Measurements from ENCODE around the gene MC1R.
"Not testable (repeated sequence)": the region's sequence is repeated elsewhere in the genome, so short reads cannot be mapped to it uniquely, and the experiment has no call there.

The MC1R gene

DNA sequence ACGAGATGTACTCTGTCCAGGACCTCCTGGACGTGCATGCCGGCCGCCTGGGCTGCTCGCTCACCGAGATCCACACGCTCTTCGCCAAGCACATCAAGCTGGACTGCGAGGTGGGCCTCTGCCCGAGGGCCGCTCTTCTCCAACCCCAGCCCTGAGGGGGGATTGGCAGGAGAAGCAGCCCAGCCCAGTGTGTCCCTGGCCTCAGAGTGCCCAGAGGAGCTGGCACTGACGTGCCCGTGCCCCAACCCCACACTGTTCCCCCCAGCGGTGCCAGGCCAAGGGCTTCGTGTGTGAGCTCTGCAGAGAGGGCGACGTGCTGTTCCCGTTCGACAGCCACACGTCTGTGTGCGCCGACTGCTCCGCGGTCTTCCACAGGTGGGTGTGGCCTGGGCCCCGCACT lies 45.5 kb downstream of the MC1R start:
- no peak for DNase-seq

- DNase-seq, result no peak
Observed at GRCh38 chr16:89965447-89966225, 47.0 kb downstream of the MC1R start.

DNA sequence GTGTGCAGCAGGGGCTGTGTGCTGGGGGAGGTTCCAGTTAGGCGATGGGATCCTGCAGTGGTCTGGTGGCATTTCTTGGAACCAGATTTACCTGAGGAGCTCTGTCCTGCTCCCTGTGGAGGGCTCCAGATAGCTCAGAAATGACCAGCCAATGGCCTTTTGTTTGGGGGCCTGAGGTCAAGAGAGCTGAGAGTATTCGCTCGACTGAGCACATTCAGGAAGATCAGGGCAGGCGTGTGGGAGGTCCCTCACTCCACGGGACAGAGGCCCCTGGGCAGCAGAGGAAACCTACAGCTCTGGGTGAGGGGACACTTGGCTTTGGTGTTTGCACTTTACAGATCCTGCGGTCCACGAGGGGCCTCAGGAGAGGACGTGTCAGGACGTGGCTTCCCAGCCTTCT lies 48.1 kb downstream of the MC1R start:
- DNase-seq, result no peak

DNA sequence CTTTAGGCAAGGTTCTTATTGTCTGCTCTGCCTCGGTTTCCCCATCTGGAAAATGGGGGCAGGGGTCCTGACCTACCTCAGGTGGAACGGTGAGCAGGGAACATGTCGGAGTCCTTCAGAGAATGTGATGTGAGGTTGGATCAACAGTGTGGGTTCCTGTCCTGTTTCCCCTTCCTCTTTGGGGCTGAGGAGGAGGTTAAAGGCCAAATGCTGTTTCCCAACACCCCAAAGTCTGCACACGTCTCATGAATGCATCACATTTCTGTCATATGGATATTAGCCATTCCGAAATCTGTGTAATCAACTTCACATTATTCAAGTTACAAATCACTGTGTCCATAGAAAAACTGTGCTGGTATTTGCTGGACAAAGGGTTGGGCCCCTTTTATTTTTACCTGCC lies 48.8 kb downstream of the MC1R start:
- DNase-seq, result not testable (repeated sequence)

DNA sequence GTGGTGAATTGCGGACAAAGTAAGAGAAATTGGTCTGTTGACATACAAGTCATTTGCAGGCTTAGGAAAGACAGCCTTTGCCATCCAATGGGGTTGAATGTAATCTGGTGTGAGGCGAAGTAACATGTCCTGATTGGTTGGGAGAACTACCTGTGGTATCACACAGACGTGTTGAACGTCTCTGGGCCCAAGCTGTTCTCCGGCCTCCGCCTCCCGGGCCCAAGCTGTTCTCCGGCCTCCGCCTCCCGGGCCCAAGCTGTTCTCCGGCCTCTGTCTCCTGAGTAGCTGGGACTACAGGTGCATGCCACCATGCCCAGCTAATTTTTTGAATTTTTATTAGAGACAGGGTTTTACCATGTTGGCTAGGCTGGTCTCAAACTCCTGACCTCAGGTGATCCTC lies 49.4 kb downstream of the MC1R start:
- not testable (repeated sequence) for DNase-seq

DNA sequence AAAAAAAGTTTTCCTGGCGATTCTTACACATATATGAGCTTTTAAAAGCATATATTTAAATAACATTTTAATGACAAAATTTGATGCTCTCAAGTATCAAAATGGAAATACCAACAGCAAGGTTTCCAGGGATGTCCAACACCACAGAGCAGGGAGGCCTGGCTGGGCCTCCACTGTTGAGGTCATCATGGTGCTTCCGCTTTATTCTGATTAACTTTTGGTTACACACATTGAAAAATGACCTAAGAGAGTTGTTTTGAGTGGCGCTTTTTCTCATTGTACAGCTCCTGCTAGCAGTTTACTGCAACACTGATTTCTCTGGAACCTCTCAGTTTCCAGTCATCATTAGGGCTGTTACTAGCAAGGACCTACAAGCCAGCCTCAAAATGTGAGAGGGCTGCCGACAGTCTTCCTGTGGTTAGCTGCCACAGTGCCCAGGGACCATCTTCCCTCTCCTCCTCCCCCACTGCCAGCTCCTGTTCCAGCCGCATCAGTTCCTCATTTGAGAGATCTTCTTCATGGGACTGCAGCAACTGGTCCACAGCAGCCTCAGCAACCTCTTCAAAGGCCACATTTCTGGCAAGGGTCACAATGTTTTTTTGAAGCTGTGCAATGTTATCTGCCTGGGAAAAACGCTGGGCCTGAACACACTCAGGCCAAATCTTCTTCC lies 51.2 kb downstream of the MC1R start:
- no peak for DNase-seq

Data from RPMI8226 (cell line).